Neutrophil (primary cell): ENCODE results near the gene MUC13.
"Not testable (repeated sequence)": the region's sequence is repeated elsewhere in the genome, so short reads cannot be mapped to it uniquely, and the experiment has no call there.

Source experiments
- H3K27ac ChIP-seq: fragments of 200-600 bp; sonication (generic); 2 replicates; pipeline ENCODE4 v1.5.1; 2016; ENCODE audit warnings: mild to moderate bottlenecking, moderate library complexity
- H3K27me3 ChIP-seq: fragments of 200-600 bp; sonication (generic); 2 replicates; pipeline ENCODE4 v1.6.0; 2016; ENCODE audit warnings: mild to moderate bottlenecking
- H3K36me3 ChIP-seq: fragments of 200-600 bp; sonication (generic); 2 replicates; pipeline ENCODE4 v1.5.1; 2017
- H3K4me1 ChIP-seq, 2 experiments: fragments of 200-600 bp in 1 of 2; sonication (generic) in 1 of 2; 1 replicate in 1 of 2; 2 replicates in 1 of 2; pipeline versions ENCODE4 v1.5.1 to v1.6.1; 2013 to 2016; ENCODE audit warnings: low read depth in 1 of 2, low read length in 1 of 2, mild to moderate bottlenecking in 1 of 2, moderate library complexity in 1 of 2; ENCODE audit not compliant: control insufficient read depth in 1 of 2, insufficient read depth in 1 of 2
- H3K4me3 ChIP-seq, 2 experiments: fragments of 200-600 bp in 1 of 2; sonication (generic) in 1 of 2; 1 replicate in 1 of 2; 2 replicates in 1 of 2; pipeline ENCODE4 v1.5.1; 2013 to 2016; ENCODE audit warnings: low read depth in 1 of 2, low read length in 1 of 2, mild to moderate bottlenecking in 1 of 2, moderate library complexity in 1 of 2
- H3K9me3 ChIP-seq: fragments of 200-600 bp; sonication (generic); 2 replicates; pipeline ENCODE4 v1.5.1; 2016
- CTCF ChIP-seq: fragments of 200-600 bp; sonication (generic); IDR thresholded peaks from 2 replicates; pipeline ENCODE4 v1.5.1; 2016; ENCODE audit warnings: antibody characterized with exemption

The MUC13 gene

GRCh38 chr3:124960698-124961097 is 26.1 kb upstream of the MUC13 start:
- H3K4me3 ChIP-seq: no peak overlapping the region

GRCh38 chr3:124960105-124960504 is 25.6 kb upstream of the MUC13 start:
- H3K27ac ChIP-seq: no peak overlapping the region

More at GRCh38 chr3:124960698-124961097, 26.1 kb upstream of the MUC13 start:
- no peaks in the 10 kb centered on the region for H3K27me3 ChIP-seq
- no peaks in the 10 kb centered on the region for H3K36me3 ChIP-seq
- H3K9me3 ChIP-seq: no peaks in the 10 kb centered on the region
- H3K4me1 ChIP-seq: no peaks in the 10 kb centered on the region
- TF ChIP-seq CTCF: no peak
- no peak overlapping the region for H3K27ac ChIP-seq

GRCh38 chr3:124957951-124958350 is 23.4 kb upstream of the MUC13 start:
- not testable (repeated sequence) for H3K4me1 ChIP-seq, H3K9me3 ChIP-seq, H3K27ac ChIP-seq, H3K36me3 ChIP-seq, H3K27me3 ChIP-seq, H3K4me3 ChIP-seq

More at GRCh38 chr3:124960105-124960504, 25.6 kb upstream of the MUC13 start:
- TF ChIP-seq CTCF: no peak
- H3K4me3 ChIP-seq: no peak overlapping the region
- no peaks in the 10 kb centered on the region for H3K9me3 ChIP-seq
- H3K4me1 ChIP-seq: no peaks in the 10 kb centered on the region
- no peaks in the 10 kb centered on the region for H3K27me3 ChIP-seq
- H3K36me3 ChIP-seq: no peaks in the 10 kb centered on the region

GRCh38 chr3:124952282-124952855 is 17.8 kb upstream of the MUC13 start:
- Histone ChIP-seq H3K9me3 (no peaks in the 10 kb centered on the region), H3K36me3 (no peaks in the 10 kb centered on the region), H3K27me3 (no peaks in the 10 kb centered on the region), H3K27ac (no peak overlapping the region), H3K4me3 (no peak overlapping the region), H3K4me1 (no peaks in the 10 kb centered on the region)
- no peak for TF ChIP-seq CTCF

- Histone ChIP-seq H3K4me1 (no peaks in the 10 kb centered on the region), H3K9me3 (no peaks in the 10 kb centered on the region), H3K4me3 (no peak overlapping the region), H3K27me3 (no peaks in the 10 kb centered on the region), H3K27ac (no peak overlapping the region), H3K36me3 (no peaks in the 10 kb centered on the region)
- no peak for TF ChIP-seq CTCF
These were observed 17.1 kb upstream of the MUC13 start for GRCh38 chr3:124951511-124952281.

GRCh38 chr3:124950026-124950425 is 15.5 kb upstream of the MUC13 start:
- H3K36me3 ChIP-seq: no peaks in the 10 kb centered on the region
- no peak for TF ChIP-seq CTCF
- no peaks in the 10 kb centered on the region for H3K4me1 ChIP-seq
- H3K27ac ChIP-seq: no peak overlapping the region
- no peak overlapping the region for H3K4me3 ChIP-seq
- H3K9me3 ChIP-seq: no peaks in the 10 kb centered on the region
- no peaks in the 10 kb centered on the region for H3K27me3 ChIP-seq
